ENCODE results near the gene FBXL7.

FBXL7 gene

DNA sequence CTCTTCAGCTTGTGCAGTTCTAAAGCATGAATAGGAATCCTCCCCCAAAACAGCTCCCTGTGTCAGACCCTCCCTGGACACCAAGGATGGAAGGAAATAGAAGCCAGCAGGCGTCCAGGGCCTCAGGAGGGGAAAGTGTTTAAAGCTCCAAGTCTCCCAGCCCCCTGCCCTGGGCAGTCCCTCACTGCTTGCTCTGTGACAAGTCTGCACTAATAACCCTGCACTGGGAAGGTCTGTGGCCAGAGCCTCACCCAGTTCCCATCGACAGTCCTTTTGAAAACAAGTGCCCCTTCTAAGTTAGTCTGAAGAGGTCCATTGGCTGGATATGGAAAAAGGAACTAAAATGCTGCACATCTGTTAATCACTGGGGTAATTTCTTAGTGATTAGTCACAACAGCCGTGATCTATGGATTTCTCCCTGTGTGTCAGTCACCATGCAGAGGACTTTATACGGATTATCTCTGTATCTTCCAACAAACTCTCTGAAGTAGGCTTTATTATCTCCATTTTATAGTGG is 195.3 kb downstream of the FBXL7 start:
- Mint-ChIP-seq H3K27me3 (ENCODE audit: low read depth) (no peaks in the 10 kb centered on the region), H3K4me1 (ENCODE audit: low read depth) (no peaks in the 10 kb centered on the region), H3K9me3 (peaks cover 18% of the 10 kb centered on the region), H3K27ac (no peak overlapping the region), H3K36me3 (ENCODE audit: low read depth) (no peaks in the 10 kb centered on the region), H3K4me3 (no peak overlapping the region)
- DNase-seq (ENCODE audit: low spot score) = no peak

DNA sequence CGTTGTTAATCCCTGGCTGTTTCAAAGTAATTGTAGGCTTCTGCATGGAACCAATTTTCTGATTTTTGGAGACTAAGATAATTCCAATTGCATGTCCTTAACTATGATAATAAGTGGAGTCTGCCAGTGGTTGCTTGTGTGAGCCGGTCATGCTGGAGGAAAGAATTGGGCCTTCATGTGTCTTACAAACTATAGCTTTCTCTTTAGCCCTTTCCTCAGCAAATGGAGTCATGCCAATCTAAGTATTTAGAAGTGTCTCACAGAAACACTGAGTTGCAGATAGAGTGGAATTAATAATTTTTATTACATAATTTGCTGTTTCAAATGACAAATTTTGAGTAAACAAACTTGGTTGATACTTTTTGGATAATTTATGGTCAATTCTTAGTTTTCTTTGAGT is 200.4 kb downstream of the FBXL7 start:
- peaks cover 23% of the 10 kb centered on the region for H3K9me3 Mint-ChIP-seq
- no peaks in the 10 kb centered on the region for H3K27me3 Mint-ChIP-seq (ENCODE audit: low read depth)
- no peak overlapping the region for H3K27ac Mint-ChIP-seq
- H3K4me3 Mint-ChIP-seq = no peak overlapping the region
- no peaks in the 10 kb centered on the region for H3K36me3 Mint-ChIP-seq (ENCODE audit: low read depth)
- no peaks in the 10 kb centered on the region for H3K4me1 Mint-ChIP-seq (ENCODE audit: low read depth)
- no peak for DNase-seq (ENCODE audit: low spot score)

DNA sequence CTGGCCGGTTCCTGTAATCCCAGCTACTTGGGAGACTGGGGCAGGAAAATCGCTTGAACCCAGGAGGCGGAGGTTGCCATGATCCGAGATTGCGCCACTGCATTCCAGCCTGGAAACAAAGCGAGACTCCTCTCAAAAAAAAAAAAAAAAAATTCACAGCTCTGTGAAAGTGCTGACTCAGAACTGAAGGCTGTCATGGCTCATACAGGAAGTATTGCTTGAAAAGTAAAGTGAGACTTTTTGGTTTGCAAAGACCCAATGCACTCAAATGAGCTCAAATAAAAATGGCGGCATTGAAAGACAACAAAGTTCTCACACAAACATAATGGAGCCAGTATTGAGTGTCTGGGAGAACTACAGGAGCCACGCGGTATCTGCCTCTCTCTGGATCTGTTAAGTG is 202.1 kb downstream of the FBXL7 start:
- no peaks in the 10 kb centered on the region for H3K36me3 Mint-ChIP-seq (ENCODE audit: low read depth)

DNA sequence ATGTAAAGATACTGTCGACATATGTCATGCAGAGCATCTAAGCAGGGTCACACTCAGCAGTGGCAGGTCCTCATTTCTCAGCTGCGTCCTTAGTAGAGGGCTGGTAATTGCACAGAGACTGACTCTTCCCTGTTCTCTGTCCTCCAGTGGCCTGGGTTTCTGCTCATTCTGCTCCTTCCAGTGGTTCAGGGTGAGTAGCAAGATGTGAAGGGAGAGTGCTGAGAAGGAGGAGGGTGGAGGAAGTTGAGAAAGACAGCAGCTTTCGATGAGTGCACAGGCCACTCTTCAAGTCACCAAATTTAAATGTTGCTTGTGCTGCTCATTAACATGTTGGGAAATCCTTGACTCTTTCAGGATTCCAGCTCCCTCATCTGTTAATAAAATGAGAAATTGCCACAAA is 203.9 kb downstream of the FBXL7 start:
- no peak overlapping the region for H3K4me3 Mint-ChIP-seq
- H3K9me3 Mint-ChIP-seq = peaks cover 28% of the 10 kb centered on the region
- no peaks in the 10 kb centered on the region for H3K27me3 Mint-ChIP-seq (ENCODE audit: low read depth)
- H3K27ac Mint-ChIP-seq = no peak overlapping the region
- no peaks in the 10 kb centered on the region for H3K4me1 Mint-ChIP-seq (ENCODE audit: low read depth)
- no peak for DNase-seq (ENCODE audit: low spot score)
- H3K36me3 Mint-ChIP-seq (ENCODE audit: low read depth) = no peaks in the 10 kb centered on the region

More for the DNA sequence above, 202.1 kb downstream of the FBXL7 start:
- Mint-ChIP-seq H3K9me3 (peaks cover 23% of the 10 kb centered on the region), H3K27ac (no peak overlapping the region), H3K4me1 (ENCODE audit: low read depth) (no peaks in the 10 kb centered on the region), H3K4me3 (no peak overlapping the region), H3K27me3 (ENCODE audit: low read depth) (no peaks in the 10 kb centered on the region)
- DNase-seq (ENCODE audit: low spot score) = no peak

GRCh38 chr5:15704397-15704947 is 204.5 kb downstream of the FBXL7 start:
- H3K27me3 Mint-ChIP-seq (ENCODE audit: low read depth) = no peaks in the 10 kb centered on the region
- DNase-seq (ENCODE audit: low spot score) = no peak
- no peak overlapping the region for H3K27ac Mint-ChIP-seq
- peaks cover 29% of the 10 kb centered on the region for H3K9me3 Mint-ChIP-seq
- no peaks in the 10 kb centered on the region for H3K36me3 Mint-ChIP-seq (ENCODE audit: low read depth)
- no peaks in the 10 kb centered on the region for H3K4me1 Mint-ChIP-seq (ENCODE audit: low read depth)
- H3K4me3 Mint-ChIP-seq = no peak overlapping the region

DNA sequence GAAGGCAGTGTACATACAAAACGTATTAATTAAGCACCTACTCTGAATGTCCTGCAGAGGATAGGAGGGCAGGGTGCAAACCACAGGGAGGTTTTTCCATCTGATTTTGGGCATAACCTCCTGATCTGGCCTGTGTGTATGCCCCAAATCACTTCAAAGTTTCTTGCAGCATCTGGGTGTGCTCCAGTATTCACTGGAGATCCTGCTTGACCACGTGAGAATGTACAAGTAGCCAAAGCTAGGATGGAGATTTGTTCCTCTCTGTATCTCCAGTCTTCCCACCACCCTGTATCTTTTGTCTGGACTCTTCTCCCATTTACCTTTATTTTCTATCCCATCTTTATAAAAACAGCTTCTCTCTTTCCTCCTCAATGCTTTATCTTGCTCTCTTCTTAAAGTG is 207.7 kb downstream of the FBXL7 start:
- no peak overlapping the region for H3K4me3 Mint-ChIP-seq
- no peaks in the 10 kb centered on the region for H3K36me3 Mint-ChIP-seq (ENCODE audit: low read depth)
- no peak overlapping the region for H3K27ac Mint-ChIP-seq
- no peaks in the 10 kb centered on the region for H3K4me1 Mint-ChIP-seq (ENCODE audit: low read depth)
- H3K9me3 Mint-ChIP-seq = peaks cover 22% of the 10 kb centered on the region
- no peaks in the 10 kb centered on the region for H3K27me3 Mint-ChIP-seq (ENCODE audit: low read depth)
- no peak for DNase-seq (ENCODE audit: low spot score)

DNA sequence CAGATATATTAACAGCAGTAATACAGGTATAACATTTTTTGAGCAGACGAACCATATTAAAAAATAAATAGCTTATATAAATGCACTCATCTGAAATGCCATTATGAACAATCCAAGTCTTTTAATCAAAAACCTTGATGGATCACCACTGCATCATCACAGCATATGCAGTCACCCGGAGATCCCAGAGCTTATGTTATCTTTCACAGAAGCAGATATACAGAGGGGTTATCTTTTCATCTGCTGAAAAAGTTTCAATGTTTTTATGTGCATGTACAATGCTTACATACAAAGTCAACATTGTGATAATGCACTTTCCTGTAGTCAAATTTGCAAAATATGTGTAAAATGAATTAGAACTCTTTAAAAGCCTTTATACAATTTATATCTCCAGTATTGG is 211.9 kb downstream of the FBXL7 start:
- Mint-ChIP-seq H3K9me3 (peaks cover 18% of the 10 kb centered on the region), H3K4me3 (no peak overlapping the region), H3K36me3 (ENCODE audit: low read depth) (no peaks in the 10 kb centered on the region), H3K27me3 (ENCODE audit: low read depth) (no peaks in the 10 kb centered on the region), H3K27ac (no peak overlapping the region), H3K4me1 (ENCODE audit: low read depth) (no peaks in the 10 kb centered on the region)
- no peak for DNase-seq (ENCODE audit: low spot score)

DNA sequence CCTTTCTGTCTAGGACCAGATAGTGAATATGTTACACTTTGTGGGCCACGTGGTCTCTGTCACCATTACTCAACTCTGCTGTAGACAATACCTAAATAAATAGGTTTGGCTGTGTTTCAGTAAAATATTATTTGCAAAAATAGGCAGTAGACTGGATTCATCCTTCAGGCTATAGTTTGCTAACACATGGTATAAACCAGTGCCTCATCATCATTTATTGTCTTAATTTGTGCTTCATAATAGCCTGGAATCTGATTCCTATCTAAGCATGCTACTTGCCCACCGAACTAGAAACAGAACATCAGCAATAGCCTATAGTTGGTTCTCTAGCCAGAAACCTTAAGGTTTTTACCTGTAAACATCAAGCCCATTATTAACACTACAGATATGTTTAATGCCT is 215.6 kb downstream of the FBXL7 start:
- Mint-ChIP-seq H3K4me3 (no peak overlapping the region), H3K27me3 (ENCODE audit: low read depth) (no peaks in the 10 kb centered on the region), H3K4me1 (ENCODE audit: low read depth) (no peaks in the 10 kb centered on the region), H3K9me3 (peaks cover 8% of the 10 kb centered on the region), H3K36me3 (ENCODE audit: low read depth) (no peaks in the 10 kb centered on the region), H3K27ac (no peak overlapping the region)
- DNase-seq (ENCODE audit: low spot score) = no peak

DNA sequence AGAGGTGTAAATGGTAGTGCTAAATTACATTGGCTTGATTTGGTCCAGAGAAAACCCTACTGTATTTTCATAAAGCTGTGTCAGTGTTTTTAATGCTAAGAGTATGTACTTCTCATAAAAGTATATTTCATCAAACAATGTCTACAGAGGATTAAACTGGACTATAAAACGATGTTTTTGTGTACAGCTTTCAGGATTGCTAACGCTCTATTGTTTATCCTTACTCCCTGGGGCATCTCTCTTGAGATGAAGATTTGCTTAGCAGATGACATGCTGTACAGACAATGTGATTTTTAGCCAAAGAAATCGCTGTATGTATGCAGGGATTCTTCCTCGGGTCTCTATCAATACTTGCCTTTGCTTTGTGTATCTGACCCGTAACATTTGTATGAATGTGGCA is 216.0 kb downstream of the FBXL7 start:
- no peak for DNase-seq (ENCODE audit: low spot score)
- peaks cover 8% of the 10 kb centered on the region for H3K9me3 Mint-ChIP-seq
- H3K4me3 Mint-ChIP-seq = no peak overlapping the region
- H3K27me3 Mint-ChIP-seq (ENCODE audit: low read depth) = no peaks in the 10 kb centered on the region
- H3K36me3 Mint-ChIP-seq (ENCODE audit: low read depth) = no peaks in the 10 kb centered on the region
- no peak overlapping the region for H3K27ac Mint-ChIP-seq
- H3K4me1 Mint-ChIP-seq (ENCODE audit: low read depth) = no peaks in the 10 kb centered on the region

DNA sequence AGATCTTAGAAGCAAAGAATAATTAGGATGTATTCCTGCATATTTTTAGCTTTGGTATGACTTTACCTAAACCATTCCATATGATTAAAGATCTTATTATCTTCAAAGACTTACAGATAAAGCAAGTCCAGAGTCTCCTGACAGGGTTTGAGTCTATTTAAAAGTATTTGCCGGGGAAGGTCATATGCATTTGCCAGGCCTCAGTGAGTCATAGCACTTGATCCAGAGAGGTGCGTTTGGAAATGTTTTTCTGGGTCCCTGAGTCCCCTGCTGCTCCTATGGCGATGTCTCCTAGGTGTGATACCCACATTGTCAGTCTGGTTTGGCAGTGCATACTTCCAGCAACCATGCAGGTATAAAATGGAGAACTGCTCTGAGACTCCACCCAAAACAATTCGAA is 217.0 kb downstream of the FBXL7 start:
- Mint-ChIP-seq H3K36me3 (ENCODE audit: low read depth) (no peaks in the 10 kb centered on the region), H3K4me3 (no peak overlapping the region), H3K27me3 (ENCODE audit: low read depth) (no peaks in the 10 kb centered on the region), H3K27ac (no peak overlapping the region), H3K9me3 (peaks cover 8% of the 10 kb centered on the region), H3K4me1 (ENCODE audit: low read depth) (no peaks in the 10 kb centered on the region)
- no peak for DNase-seq (ENCODE audit: low spot score)

- Mint-ChIP-seq H3K9me3 (peaks cover 8% of the 10 kb centered on the region), H3K27ac (no peak overlapping the region), H3K4me1 (ENCODE audit: low read depth) (no peaks in the 10 kb centered on the region), H3K36me3 (ENCODE audit: low read depth) (no peaks in the 10 kb centered on the region), H3K4me3 (no peak overlapping the region), H3K27me3 (ENCODE audit: low read depth) (no peaks in the 10 kb centered on the region)
- DNase-seq (ENCODE audit: low spot score) = no peak
Observed at GRCh38 chr5:15718421-15719179, 218.6 kb downstream of the FBXL7 start.

DNA sequence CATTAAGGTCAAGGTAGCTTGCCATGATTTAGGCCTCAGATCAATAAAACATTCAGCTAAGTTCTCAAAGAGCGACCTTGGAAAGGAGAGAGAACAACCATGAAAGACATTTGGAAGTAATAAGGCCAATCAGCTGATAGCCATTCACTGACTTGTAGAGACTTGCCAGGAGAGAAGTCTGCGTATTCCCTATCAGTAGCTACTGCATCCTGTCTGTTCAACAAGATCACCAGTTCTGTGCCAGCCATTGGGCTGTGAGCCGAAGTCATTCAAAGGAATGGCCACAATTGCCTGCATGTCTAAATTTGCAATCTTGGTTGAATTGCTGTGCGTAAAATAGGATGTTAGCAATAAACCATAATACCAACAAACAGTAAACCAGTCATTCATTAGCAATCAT is 219.8 kb downstream of the FBXL7 start:
- DNase-seq (ENCODE audit: low spot score) = no peak
- Mint-ChIP-seq H3K27me3 (ENCODE audit: low read depth) (no peaks in the 10 kb centered on the region), H3K4me1 (ENCODE audit: low read depth) (no peaks in the 10 kb centered on the region), H3K27ac (no peak overlapping the region), H3K9me3 (peaks cover 8% of the 10 kb centered on the region), H3K4me3 (no peak overlapping the region), H3K36me3 (ENCODE audit: low read depth) (no peaks in the 10 kb centered on the region)

- Mint-ChIP-seq H3K9me3 (peaks cover 8% of the 10 kb centered on the region), H3K27ac (no peak overlapping the region), H3K4me1 (ENCODE audit: low read depth) (no peaks in the 10 kb centered on the region), H3K4me3 (no peak overlapping the region), H3K27me3 (ENCODE audit: low read depth) (no peaks in the 10 kb centered on the region), H3K36me3 (ENCODE audit: low read depth) (no peaks in the 10 kb centered on the region)
- DNase-seq (ENCODE audit: low spot score) = no peak
Observed at GRCh38 chr5:15720515-15720914, 220.5 kb downstream of the FBXL7 start.

DNA sequence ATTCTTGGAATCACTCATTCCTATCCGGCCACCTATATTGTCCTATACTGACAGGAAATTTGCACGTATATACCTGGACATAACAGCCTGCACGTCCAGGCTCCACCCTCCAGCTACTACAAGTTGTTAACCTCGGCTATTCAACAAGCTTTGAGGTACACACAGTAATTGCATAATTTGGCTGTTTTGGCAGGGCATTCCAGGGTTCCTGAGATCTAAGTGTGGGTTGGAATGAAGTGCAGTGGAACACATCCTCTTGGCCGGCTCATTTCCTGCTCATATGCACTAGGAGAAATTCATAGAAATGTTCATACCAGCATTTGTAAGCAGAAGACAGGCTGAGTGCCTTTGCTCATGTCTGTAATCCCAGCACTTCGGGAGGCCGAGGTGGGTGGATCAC is 222.3 kb downstream of the FBXL7 start:
- Mint-ChIP-seq H3K4me3 (no peak overlapping the region), H3K27ac (no peak overlapping the region)

GRCh38 chr5:15727375-15727774 is 227.4 kb downstream of the FBXL7 start:
- H3K36me3 Mint-ChIP-seq (ENCODE audit: low read depth) = no peaks in the 10 kb centered on the region
- peaks cover 35% of the 10 kb centered on the region for H3K9me3 Mint-ChIP-seq
- no peak overlapping the region for H3K27ac Mint-ChIP-seq
- no peaks in the 10 kb centered on the region for H3K27me3 Mint-ChIP-seq (ENCODE audit: low read depth)
- H3K4me3 Mint-ChIP-seq = no peak overlapping the region
- no peak for DNase-seq (ENCODE audit: low spot score)
- H3K4me1 Mint-ChIP-seq (ENCODE audit: low read depth) = no peaks in the 10 kb centered on the region

More for the DNA sequence above, 222.3 kb downstream of the FBXL7 start:
- Mint-ChIP-seq H3K9me3 (peaks cover 6% of the 10 kb centered on the region), H3K27me3 (ENCODE audit: low read depth) (no peaks in the 10 kb centered on the region), H3K36me3 (ENCODE audit: low read depth) (no peaks in the 10 kb centered on the region), H3K4me1 (ENCODE audit: low read depth) (no peaks in the 10 kb centered on the region)
- DNase-seq (ENCODE audit: low spot score) = no peak

All from T-helper 2 cell treated with Interferon-gamma antibody and Interleukin-4, amounts not matched to agents 5 μg/mL and 100 μg/mL, for 36 hours (primary cell).